GM18870 (cell line): ENCODE measurements around the gene ZBTB37.
"Not testable (repeated sequence)": the region's sequence is repeated elsewhere in the genome, so short reads cannot be mapped to it uniquely, and the experiment has no call there.

Source experiments
- ATAC-seq: cut with Tn5 transposase; IDR thresholded peaks from one replicate; pipeline ENCODE4 v1.9.1; 2021; ENCODE audit warnings: moderate library complexity; ENCODE audit not compliant: unreplicated experiment

The ZBTB37 gene

DNA sequence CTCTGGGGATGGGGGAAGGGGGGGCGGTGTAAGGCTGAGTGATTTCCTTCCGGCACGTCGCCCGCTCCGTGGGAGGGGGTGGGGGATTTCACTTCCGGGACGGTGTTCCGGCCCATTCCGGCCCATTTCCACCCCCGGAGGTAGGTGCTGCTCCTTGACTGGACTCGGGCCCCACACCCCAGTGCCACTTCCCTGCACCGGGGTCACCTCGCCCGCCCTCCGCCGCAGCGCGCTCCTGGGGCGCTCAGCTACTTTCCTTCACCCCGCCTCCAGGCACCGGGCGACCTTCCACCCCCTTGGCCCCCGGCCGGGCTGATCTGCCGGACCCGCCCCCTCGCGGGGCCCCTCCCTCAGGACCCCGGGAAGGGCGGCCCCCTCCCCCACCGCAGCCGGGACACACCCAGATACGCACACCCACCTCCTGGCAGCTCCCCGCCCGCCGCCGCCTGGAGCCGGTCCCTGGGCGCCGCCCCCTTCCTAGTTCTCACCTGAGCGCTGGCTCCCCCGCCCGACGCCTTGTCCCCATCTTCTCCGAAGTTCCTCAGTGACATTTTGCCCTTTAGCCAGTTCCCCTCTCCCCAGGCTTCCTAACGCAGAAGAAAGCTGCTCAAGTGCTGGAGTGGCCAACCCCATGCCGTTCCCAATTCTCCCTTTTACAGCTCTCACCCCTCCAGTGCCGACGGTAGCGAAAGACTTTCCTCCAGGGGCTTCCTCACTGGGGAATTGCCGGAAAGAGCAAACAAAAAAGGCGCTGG is at the start of gene ZBTB37:
TSS of gene ZBTB37 (plus strand) at position 115 of the 755 bp plus-strand sequence. CDS start 1,846 bp downstream, outside the sequence.
- peak; percentile 33 for ATAC-seq

DNA sequence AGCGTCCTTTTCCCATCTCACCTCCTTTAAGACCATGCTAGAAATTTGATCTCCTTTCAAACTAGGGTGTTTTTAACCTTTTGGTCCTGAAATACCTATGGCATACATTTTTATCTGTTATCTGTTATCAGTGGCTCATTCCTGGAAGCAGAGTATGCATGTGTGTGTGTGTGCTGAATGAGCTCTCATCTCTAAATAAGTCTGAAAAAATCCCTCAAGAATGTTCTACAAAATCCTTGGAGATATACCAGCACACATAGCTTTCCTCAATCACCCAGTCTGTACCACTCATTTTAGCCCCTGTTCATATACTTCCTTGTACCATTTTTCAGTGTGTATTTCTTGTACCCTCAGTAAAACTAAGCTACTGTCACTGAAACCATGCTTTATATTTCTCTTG is 49.7 kb upstream of the ZBTB37 start:
- ATAC-seq, result no peak

DNA sequence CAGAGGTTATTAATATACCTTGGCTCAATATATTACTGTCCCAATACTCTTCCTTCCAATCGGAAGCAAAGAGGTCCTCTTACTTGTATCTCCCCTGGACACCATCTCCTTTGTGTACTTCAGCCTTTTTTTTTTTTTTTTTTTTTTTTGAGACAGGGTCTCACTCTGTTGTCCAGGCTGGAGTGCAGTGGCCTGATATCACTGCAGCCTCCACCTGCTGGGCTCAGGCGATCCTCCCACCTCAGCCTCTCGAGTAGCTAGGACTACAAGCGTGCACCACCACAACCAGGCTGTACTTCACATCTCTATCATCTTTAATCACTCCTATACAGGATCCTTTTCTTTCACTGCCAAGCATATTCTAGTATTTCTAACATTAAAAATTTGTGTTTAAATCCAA is 46.5 kb upstream of the ZBTB37 start:
- ATAC-seq, result no peak

DNA sequence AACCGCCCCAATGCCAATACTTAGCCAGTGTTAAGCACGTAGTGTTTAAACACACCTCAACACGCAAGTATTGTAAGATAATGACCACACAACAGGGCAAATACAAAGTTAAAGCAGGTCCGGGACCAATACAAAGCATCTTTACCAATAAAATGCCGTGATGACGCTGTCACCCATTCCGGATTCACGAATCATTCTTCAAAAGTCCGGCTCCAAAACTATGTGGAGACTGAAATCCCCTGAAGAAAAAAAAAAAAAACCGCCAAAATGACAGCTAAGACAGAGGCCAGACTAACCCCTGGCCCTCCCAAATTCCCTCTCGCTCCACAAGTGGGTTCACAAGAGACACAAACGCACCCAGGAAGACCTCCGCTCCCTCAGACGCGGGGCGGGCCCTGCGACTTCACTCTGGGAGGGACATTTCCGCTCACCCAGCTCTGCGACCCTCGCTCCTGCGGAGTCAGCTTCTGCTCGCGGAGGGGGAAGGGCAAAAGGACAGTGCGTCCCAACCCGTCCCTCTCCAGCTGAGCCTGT is 44.3 kb upstream of the ZBTB37 start:
- peak; percentile 42 for ATAC-seq

DNA sequence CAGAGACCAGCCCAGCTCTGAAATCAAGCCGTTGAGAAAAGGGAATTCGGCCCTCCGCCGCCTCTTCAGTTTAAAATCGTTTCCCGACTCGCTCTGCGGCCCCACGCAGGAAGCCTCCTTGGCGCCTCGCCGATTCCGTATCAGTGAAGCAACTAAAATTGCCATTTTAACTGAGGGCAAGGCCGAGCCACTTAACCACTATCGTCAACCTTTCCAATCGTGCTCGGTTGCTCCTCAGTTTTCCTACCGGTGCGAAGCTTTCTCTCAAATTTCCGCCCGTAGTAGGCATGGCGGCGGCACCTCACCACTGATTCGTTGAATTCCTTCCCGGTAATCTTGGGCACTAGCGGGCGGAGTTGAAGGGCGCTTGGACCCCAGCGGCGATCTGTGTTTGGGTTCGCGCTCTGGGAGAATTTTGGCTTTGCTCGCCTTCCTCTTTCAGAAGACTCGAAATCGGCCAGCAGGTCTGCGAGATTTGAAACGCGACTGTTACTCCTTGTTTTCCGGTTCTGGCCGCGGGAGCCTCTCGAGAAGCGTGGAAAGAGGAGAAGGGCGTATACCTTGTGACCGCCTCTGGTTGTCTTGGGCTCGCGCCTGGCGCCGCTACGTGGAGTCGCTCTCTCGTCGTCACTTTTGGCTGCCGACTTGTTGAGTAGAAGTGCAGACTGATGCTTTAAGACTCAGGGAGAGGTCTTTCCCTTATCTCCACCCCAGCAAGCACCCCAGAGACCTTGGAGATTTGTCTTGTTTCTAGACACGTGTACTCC is 43.7 kb upstream of the ZBTB37 start, which contains the start of the genes CENPL and DARS2:
TSS of gene CENPL (minus strand) at position 569 of the 767 bp plus-strand sequence. CDS start 13,584 bp downstream, outside the sequence.
TSS of gene DARS2 (plus strand) at position 359 of the 767 bp plus-strand sequence. CDS start 557 bp downstream, outside the sequence.
- ATAC-seq, result peak; percentile 86

DNA sequence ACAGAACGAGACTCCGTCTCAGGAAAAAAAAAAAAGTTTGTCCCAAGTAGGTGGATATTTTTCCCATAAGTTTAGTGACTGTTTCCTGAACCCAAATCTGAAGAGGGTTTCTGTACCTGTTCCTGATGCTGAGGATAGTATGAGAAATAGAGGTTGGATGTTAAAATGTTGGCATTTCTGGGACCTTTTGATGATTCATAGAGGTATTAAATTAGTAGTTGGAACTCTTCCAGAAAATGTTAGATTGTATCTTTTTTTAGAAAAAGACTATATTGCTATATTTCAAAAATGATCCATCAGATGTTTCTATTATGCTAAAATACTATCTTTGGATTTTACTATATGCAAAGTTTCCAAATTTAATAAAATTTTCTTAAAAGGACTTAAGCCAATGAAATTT is 40.6 kb upstream of the ZBTB37 start:
- no peak for ATAC-seq

GRCh38 chr1:173832748-173833147 is 35.4 kb upstream of the ZBTB37 start:
- no peak for ATAC-seq

DNA sequence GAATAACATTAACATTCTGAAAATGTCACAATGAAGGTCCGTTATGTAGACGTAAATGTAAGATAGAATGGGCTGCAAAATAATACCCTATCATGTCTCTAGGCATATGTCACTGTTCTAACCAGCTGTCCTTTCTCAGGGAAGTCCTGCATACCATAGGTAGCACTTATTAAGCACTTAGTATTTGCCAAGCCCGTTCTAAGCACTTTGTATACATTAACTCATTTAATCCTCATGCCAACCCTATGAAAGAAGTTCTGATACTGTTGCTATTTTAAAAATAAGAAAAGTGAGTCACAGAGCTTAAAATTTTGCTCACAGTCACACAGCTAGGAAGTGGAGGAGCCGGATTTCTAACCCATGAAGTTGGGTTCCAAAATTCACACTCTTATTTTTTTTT is 16.1 kb upstream of the ZBTB37 start:
- no peak for ATAC-seq

DNA sequence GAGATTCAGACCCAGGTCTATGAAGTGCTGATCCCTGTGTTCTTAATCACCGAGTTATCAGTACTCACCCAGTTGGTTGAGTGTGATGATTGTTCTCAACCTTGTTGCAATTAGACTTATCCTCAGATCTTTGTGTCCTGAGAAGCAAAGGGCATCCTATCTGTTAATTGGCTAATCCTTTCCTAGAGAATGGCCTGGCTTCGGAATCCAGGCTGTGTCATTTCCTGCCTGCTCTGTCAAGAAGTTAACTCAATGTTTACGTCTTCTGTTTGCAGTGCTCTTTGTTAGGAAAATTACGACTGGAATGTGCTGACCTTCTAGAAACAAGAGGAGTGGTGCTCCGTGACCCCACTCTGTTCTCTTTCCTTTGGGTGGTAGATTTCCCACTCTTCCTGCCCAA is 15.1 kb upstream of the ZBTB37 start:
- ATAC-seq, result no peak

GRCh38 chr1:173856014-173856413 is 12.2 kb upstream of the ZBTB37 start:
- ATAC-seq, result no peak

DNA sequence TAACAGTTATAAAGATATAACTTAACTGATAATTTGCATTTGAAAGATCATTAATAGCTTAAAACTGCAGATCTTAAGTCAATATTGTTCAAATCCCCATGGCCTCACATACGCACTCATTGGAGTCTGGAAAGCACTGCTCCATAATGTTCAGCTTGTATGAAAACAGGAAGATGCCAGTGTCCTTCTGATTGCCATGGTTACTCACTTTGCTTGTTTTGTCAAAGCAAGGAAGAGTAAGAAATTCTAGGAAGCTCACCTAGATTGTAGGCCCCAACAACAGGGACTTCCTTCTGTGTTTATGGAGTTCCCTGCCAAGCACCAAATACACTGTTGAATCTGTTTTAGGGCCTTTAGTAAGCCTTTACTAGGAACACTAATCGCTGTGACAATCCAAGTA is 11.3 kb upstream of the ZBTB37 start:
- no peak for ATAC-seq

DNA sequence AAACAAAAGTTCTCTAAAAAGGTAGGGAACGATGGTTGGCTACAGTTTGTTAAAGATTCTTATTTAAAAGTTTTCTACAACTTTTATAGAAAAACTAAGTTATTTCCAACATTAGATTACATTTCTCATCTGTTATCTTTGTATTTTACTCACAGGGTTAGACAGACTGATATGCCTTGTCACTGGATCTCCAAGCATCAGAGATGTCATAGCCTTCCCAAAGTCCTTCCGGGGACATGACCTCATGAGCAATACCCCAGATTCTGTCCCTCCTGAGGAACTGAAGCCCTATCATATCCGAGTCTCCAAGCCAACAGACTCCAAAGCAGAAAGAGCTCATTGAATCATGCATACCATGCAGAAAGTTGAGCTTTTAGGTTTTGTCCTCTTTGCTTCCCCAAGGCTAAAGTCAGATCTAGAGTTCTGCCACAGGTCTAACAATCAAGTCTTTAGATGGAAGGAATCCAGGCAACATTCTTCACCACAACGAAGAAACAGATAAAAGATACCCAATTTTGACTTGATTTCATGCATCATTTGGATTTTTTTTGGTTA is 10.7 kb upstream of the ZBTB37 start:
- no peak for ATAC-seq

DNA sequence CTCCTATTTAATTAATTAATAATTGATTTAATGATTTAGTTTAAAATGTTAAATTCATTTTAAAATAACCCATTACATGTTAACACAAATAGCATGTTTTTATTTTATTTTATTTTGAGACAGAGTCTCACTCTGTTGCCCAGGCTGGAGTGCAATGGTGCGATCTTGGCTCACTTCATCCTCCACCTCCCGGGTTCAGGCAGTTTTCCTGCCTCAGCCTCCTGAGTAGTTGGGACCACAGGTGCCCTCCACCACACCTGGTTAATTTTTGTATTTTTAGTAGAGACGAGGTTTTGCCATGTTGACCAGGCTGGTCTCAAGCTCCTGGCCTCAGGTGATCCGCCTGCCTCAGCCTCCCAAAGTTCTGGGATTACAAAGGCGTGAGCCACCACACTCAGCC is 8.6 kb upstream of the ZBTB37 start:
- ATAC-seq, result not testable (repeated sequence)

- ATAC-seq, result no peak
Observed at GRCh38 chr1:173860065-173860464, 8.1 kb upstream of the ZBTB37 start.

DNA sequence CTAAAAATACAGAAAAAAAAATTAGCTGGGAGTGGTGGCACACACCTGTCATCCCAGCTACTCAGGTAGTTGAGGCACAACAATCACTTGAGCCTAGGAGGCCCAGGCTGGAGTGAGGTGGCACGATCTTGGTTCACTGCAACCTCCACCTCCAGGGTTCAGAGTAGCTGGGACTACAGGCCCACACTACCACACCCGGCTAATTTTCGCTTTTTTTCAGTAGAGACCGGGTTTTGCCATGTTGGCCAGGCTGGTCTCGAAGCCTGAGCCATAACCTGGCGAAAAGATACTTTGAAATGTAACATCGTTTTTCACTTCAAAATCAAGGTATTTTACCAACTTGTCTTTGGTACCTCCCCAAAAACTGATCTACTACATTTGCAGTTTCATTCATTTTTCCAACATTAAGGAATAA is 6.4 kb upstream of the ZBTB37 start:
- no peak for ATAC-seq

DNA sequence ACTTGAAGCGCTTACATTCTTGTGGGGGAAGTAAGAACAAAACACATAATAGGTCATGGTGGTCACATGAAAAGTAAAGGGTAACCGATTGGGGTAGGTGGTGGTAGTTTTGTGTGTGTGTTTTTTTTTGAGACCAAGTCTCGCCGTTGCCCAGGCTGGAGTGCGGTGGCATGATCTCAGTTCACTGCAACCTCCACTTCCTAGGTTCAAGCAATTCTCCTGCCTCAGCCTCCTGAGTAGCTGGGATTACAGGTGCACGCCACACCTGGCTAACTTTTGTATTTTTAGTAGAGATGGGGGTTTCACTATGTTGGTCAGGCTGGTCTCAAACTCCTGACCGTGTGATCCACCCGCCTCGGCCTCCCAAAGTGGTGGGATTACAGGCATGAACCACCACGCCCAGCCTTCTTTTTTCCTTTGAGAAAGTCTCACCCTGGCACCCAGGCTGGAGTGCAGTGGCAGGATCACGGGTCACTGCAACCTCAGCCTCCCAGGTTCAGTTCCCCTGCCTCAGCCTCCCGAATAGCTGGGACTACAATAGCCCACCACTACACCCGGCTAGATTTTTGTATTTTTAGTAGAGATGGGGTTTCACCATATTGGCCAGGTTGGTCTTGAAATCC is 5.9 kb upstream of the ZBTB37 start:
- not testable (repeated sequence) for ATAC-seq

DNA sequence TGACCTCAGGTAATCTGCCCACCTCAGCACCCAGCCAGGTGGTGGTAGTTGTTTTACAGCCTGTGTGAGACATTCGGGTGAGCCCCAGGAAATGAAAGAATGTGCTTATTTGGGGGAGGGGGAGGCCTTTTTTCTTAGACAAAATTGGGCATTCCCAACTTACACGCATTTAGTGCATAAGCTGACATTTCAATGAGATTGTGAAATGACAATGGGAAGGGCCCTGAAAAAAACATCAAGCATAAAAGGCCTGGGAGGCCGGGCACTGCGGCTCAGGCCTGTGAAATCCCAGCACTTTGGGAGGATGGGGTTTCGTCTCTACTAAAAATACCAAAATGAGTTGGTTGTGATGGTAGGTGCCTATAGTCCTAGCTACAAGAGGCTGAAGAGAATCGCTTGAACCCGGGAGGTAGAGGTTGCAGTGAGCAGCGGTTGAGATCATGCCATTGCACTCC is 5.4 kb upstream of the ZBTB37 start:
- no peak for ATAC-seq

DNA sequence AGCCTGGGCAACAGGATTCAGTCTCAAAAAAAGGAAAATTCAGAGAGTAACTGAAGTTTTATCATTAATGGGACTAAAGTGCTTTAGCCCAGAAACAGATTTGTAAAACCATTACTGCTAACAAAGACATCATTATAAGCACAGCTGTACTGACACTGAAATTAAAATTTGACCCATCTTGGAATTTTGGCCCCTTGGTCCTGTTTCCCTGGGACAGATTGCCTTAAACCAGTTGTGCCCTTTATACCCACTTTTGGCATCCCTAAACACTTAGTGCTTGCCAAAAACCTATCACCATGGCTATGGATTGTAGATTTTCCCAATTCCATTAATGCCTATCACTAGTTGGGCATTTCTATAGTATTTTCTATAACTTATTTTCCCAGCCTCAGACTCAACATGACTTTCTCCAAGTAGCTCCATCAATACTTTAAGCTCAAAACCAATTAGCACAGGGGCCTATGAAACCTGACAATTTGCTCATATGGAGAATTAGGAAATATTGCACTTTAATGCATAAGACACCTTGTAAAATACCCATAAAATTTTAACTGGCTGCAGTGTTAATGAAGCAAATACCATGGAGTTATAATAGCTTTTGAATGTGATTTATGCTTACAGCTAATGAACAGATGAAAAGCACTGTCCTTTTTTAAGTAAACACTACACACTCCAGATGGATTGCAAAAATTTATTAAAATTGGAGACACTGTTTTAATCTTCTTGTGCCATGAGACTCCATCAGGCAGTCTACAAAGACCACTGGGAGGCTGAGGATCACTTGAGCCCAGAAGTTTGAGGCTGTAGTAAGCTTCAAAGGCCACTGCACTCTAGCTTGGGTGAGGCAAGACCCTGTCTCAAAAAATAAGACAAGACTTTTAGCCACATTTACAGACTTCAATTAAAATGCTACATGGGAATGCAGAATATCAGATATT is 4.7 kb upstream of the ZBTB37 start:
- ATAC-seq, result no peak

DNA sequence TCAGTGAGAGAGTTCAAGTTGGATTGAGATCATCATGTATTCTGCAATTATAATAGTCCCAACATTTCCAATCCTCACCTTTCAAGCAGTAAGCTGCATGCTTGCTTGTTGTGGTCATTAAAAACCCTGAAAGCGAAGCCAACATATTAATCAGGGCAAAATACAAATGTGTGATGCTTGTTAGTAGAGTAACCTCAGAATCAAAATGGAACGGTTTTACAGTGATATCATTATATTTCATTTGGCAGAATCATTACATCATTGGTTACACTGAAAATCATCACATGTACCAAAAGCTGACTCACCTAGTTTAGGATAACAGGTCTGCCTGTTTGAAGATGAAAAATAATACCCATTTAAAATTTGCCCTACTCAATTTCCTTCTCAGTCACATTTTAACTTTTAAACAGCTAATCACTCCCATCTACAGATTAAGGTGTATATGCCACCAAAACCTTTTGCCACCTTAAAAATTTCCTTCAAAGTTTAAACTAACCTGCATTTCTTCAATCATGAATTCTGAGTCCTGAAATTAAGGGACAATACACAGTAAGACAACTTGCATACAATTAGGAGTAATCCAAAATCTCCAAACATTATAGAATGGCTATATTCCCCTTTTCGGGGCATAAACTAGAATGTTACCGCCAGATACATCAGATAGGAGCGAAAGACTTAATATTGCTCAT is 3.9 kb upstream of the ZBTB37 start:
- no peak for ATAC-seq
